ENCODE measurements around the gene ECHS1.
"Not testable (repeated sequence)": the region's sequence is repeated elsewhere in the genome, so short reads cannot be mapped to it uniquely, and the experiment has no call there.

Gene ECHS1

GRCh38 chr10:133375357-133376115 lies 2.4 kb upstream of the ECHS1 start:
- H3K27me3 ChIP-seq (ENCODE audit: control insufficient read depth, insufficient read depth, low read length) = peaks cover 57% of the 10 kb centered on the region
- H3K4me1 ChIP-seq (ENCODE audit: control insufficient read depth, low read depth, low read length) = peaks cover 2% of the 10 kb centered on the region
- no peak overlapping the region for H3K27ac ChIP-seq (ENCODE audit: low read length)

GRCh38 chr10:133372507-133372906 lies 647 bp downstream of the ECHS1 start:
- H3K27ac ChIP-seq (ENCODE audit: low read length) = no peak overlapping the region
- no peaks in the 10 kb centered on the region for H3K4me1 ChIP-seq (ENCODE audit: control insufficient read depth, low read depth, low read length)
- peaks cover 25% of the 10 kb centered on the region for H3K36me3 ChIP-seq (ENCODE audit: control insufficient read depth, low read depth, low read length)
- H3K27me3 ChIP-seq (ENCODE audit: control insufficient read depth, insufficient read depth, low read length) = peaks cover 37% of the 10 kb centered on the region
- H3K4me3 ChIP-seq (ENCODE audit: low read length) = no peak overlapping the region
- no peak overlapping the region for H3K9ac ChIP-seq (ENCODE audit: low read length)
- no peaks in the 10 kb centered on the region for H3K9me3 ChIP-seq (ENCODE audit: control insufficient read depth, low read depth, low read length)

More at GRCh38 chr10:133375357-133376115, 2.4 kb upstream of the ECHS1 start:
- peaks cover 2% of the 10 kb centered on the region for H3K36me3 ChIP-seq (ENCODE audit: control insufficient read depth, low read depth, low read length)
- no peaks in the 10 kb centered on the region for H3K9me3 ChIP-seq (ENCODE audit: control insufficient read depth, low read depth, low read length)
- no peak overlapping the region for H3K9ac ChIP-seq (ENCODE audit: low read length)
- no peak overlapping the region for H3K4me3 ChIP-seq (ENCODE audit: low read length)

- H3K4me1 ChIP-seq (ENCODE audit: control insufficient read depth, low read depth, low read length) = no peaks in the 10 kb centered on the region
- H3K4me3 ChIP-seq (ENCODE audit: low read length) = no peak overlapping the region
- no peaks in the 10 kb centered on the region for H3K9me3 ChIP-seq (ENCODE audit: control insufficient read depth, low read depth, low read length)
- H3K27me3 ChIP-seq (ENCODE audit: control insufficient read depth, insufficient read depth, low read length) = peaks cover 14% of the 10 kb centered on the region
- no peak overlapping the region for H3K9ac ChIP-seq (ENCODE audit: low read length)
- H3K36me3 ChIP-seq (ENCODE audit: control insufficient read depth, low read depth, low read length) = peaks cover 40% of the 10 kb centered on the region
- no peak overlapping the region for H3K27ac ChIP-seq (ENCODE audit: low read length)
Measured at GRCh38 chr10:133370030-133370786, 2.9 kb downstream of the ECHS1 start.

- H3K27me3 ChIP-seq (ENCODE audit: control insufficient read depth, insufficient read depth, low read length) = no peaks in the 10 kb centered on the region
- no peaks in the 10 kb centered on the region for H3K9me3 ChIP-seq (ENCODE audit: control insufficient read depth, low read depth, low read length)
- no peak overlapping the region for H3K27ac ChIP-seq (ENCODE audit: low read length)
- peaks cover 54% of the 10 kb centered on the region for H3K36me3 ChIP-seq (ENCODE audit: control insufficient read depth, low read depth, low read length)
- no peak overlapping the region for H3K4me3 ChIP-seq (ENCODE audit: low read length)
- H3K4me1 ChIP-seq (ENCODE audit: control insufficient read depth, low read depth, low read length) = no peaks in the 10 kb centered on the region
- no peak overlapping the region for H3K9ac ChIP-seq (ENCODE audit: low read length)
Measured at GRCh38 chr10:133368153-133368552, 5.0 kb downstream of the ECHS1 start.

GRCh38 chr10:133367461-133367860 lies 5.7 kb downstream of the ECHS1 start:
- not testable (repeated sequence) for H3K9ac ChIP-seq (ENCODE audit: low read length); H3K4me1 ChIP-seq (ENCODE audit: control insufficient read depth, low read depth, low read length); H3K27me3 ChIP-seq (ENCODE audit: control insufficient read depth, insufficient read depth, low read length); H3K4me3 ChIP-seq (ENCODE audit: low read length); H3K9me3 ChIP-seq (ENCODE audit: control insufficient read depth, low read depth, low read length); H3K27ac ChIP-seq (ENCODE audit: low read length)
- peaks cover 61% of the 10 kb centered on the region for H3K36me3 ChIP-seq (ENCODE audit: control insufficient read depth, low read depth, low read length)

- peaks cover 68% of the 10 kb centered on the region for H3K36me3 ChIP-seq (ENCODE audit: control insufficient read depth, low read depth, low read length)
Measured at GRCh38 chr10:133366751-133367150, 6.4 kb downstream of the ECHS1 start.

GRCh38 chr10:133366130-133366478 lies 7.0 kb downstream of the ECHS1 start:
- H3K9me3 ChIP-seq (ENCODE audit: control insufficient read depth, low read depth, low read length) = no peaks in the 10 kb centered on the region
- no peak overlapping the region for H3K27ac ChIP-seq (ENCODE audit: low read length)
- peaks cover 68% of the 10 kb centered on the region for H3K36me3 ChIP-seq (ENCODE audit: control insufficient read depth, low read depth, low read length)
- no peaks in the 10 kb centered on the region for H3K4me1 ChIP-seq (ENCODE audit: control insufficient read depth, low read depth, low read length)
- H3K9ac ChIP-seq (ENCODE audit: low read length) = no peak overlapping the region
- H3K27me3 ChIP-seq (ENCODE audit: control insufficient read depth, insufficient read depth, low read length) = no peaks in the 10 kb centered on the region
- no peak overlapping the region for H3K4me3 ChIP-seq (ENCODE audit: low read length)

More at GRCh38 chr10:133366751-133367150, 6.4 kb downstream of the ECHS1 start:
- Histone ChIP-seq H3K9me3 (ENCODE audit: control insufficient read depth, low read depth, low read length) (no peaks in the 10 kb centered on the region), H3K27ac (ENCODE audit: low read length) (no peak overlapping the region), H3K4me1 (ENCODE audit: control insufficient read depth, low read depth, low read length) (no peaks in the 10 kb centered on the region), H3K27me3 (ENCODE audit: control insufficient read depth, insufficient read depth, low read length) (no peaks in the 10 kb centered on the region), H3K9ac (ENCODE audit: low read length) (no peak overlapping the region), H3K4me3 (ENCODE audit: low read length) (no peak overlapping the region)

GRCh38 chr10:133365461-133366129 lies 7.6 kb downstream of the ECHS1 start:
- H3K27me3 ChIP-seq (ENCODE audit: control insufficient read depth, insufficient read depth, low read length) = no peaks in the 10 kb centered on the region
- H3K4me1 ChIP-seq (ENCODE audit: control insufficient read depth, low read depth, low read length) = no peaks in the 10 kb centered on the region
- no peaks in the 10 kb centered on the region for H3K9me3 ChIP-seq (ENCODE audit: control insufficient read depth, low read depth, low read length)
- H3K9ac ChIP-seq (ENCODE audit: low read length) = no peak overlapping the region
- no peak overlapping the region for H3K4me3 ChIP-seq (ENCODE audit: low read length)
- H3K36me3 ChIP-seq (ENCODE audit: control insufficient read depth, low read depth, low read length) = peaks cover 66% of the 10 kb centered on the region
- no peak overlapping the region for H3K27ac ChIP-seq (ENCODE audit: low read length)

- H3K27ac ChIP-seq (ENCODE audit: low read length) = no peak overlapping the region
- H3K9me3 ChIP-seq (ENCODE audit: control insufficient read depth, low read depth, low read length) = no peaks in the 10 kb centered on the region
- H3K4me1 ChIP-seq (ENCODE audit: control insufficient read depth, low read depth, low read length) = no peaks in the 10 kb centered on the region
- H3K36me3 ChIP-seq (ENCODE audit: control insufficient read depth, low read depth, low read length) = peaks cover 58% of the 10 kb centered on the region
- H3K9ac ChIP-seq (ENCODE audit: low read length) = no peak overlapping the region
- H3K4me3 ChIP-seq (ENCODE audit: low read length) = no peak overlapping the region
- peaks cover 5% of the 10 kb centered on the region for H3K27me3 ChIP-seq (ENCODE audit: control insufficient read depth, insufficient read depth, low read length)
Measured at GRCh38 chr10:133364645-133365431, 8.3 kb downstream of the ECHS1 start.

GRCh38 chr10:133362846-133363245 lies 10.3 kb downstream of the ECHS1 start:
- H3K9ac ChIP-seq (ENCODE audit: low read length) = no peak overlapping the region
- H3K27ac ChIP-seq (ENCODE audit: low read length) = no peak overlapping the region
- peaks cover 9% of the 10 kb centered on the region for H3K27me3 ChIP-seq (ENCODE audit: control insufficient read depth, insufficient read depth, low read length)
- peaks cover 43% of the 10 kb centered on the region for H3K36me3 ChIP-seq (ENCODE audit: control insufficient read depth, low read depth, low read length)
- H3K4me1 ChIP-seq (ENCODE audit: control insufficient read depth, low read depth, low read length) = no peaks in the 10 kb centered on the region
- no peaks in the 10 kb centered on the region for H3K9me3 ChIP-seq (ENCODE audit: control insufficient read depth, low read depth, low read length)
- no peak overlapping the region for H3K4me3 ChIP-seq (ENCODE audit: low read length)

Measured in iPS-18a (cell line).